IPS-20b (cell line): Measurements from ENCODE around the gene WDR89.
"Not testable (repeated sequence)": the region's sequence is repeated elsewhere in the genome, so short reads cannot be mapped to it uniquely, and the experiment has no call there.

Source experiments
- H3K27ac ChIP-seq: one replicate; pipeline ENCODE4 v1.5.1; 2013; ENCODE audit warnings: low read length
- H3K27me3 ChIP-seq: 2 replicates; pipeline ENCODE4 v1.6.1; 2013; ENCODE audit warnings: mild to moderate bottlenecking, low read length, inconsistent platforms; ENCODE audit not compliant: insufficient read depth
- H3K36me3 ChIP-seq: 2 replicates; pipeline ENCODE4 v1.6.1; 2013; ENCODE audit warnings: low read depth, mild to moderate bottlenecking, inconsistent platforms, low read length, moderate library complexity; ENCODE audit not compliant: insufficient read depth
- H3K4me1 ChIP-seq: 2 replicates; pipeline ENCODE4 v1.6.1; 2013; ENCODE audit warnings: mild to moderate bottlenecking, control low read depth, inconsistent platforms, low read length, moderate library complexity; ENCODE audit not compliant: insufficient read depth
- H3K4me3 ChIP-seq: 2 replicates; pipeline ENCODE4 v1.5.1; 2013; ENCODE audit warnings: mild to moderate bottlenecking, low read length, inconsistent platforms
- H3K9ac ChIP-seq: 2 replicates; pipeline ENCODE4 v1.6.1; 2013; ENCODE audit warnings: low read depth, mild to moderate bottlenecking, inconsistent platforms, low read length, moderate library complexity
- H3K9me3 ChIP-seq: 2 replicates; pipeline ENCODE4 v1.6.1; 2013; ENCODE audit warnings: mild to moderate bottlenecking, low read depth, low read length, inconsistent platforms; ENCODE audit not compliant: insufficient read depth

The WDR89 gene

DNA sequence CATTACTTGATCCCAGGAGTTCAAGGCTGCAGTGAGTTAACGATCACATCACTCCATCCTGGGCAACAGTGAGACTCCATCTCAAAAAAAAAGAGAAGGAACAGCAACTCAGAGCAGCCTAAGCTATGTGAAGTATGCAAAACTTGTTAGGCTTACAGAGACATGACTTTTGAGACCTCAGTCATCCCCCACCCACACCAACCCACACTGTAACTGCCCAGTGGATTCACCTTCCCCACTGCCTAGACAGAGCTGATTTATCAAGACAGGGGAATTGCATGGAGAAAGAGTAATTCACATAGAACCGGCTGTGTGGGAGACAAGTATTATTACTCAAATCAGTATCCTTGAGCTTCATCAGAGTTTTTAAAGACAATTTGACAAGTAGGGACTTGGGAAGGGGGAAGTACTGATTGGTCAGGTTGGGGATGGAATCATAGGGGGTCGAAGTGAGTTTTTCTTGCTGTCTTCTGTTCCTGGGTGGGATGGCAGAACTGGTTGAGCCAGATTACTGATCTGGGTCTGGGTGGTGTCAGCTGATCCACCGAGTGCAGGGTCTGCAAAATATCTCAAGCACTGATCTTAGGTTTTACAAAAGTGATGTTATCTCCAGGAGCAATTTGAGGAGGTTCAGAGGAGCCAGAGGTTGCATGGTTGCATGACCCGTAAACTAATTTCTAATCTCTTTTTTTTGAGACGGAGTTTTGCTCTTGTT is 6.2 kb upstream of the WDR89 start:
- Histone ChIP-seq H3K9me3 (no peaks in the 10 kb centered on the region), H3K27ac (no peak overlapping the region), H3K36me3 (no peaks in the 10 kb centered on the region), H3K4me3 (no peak overlapping the region), H3K9ac (no peak overlapping the region), H3K4me1 (no peaks in the 10 kb centered on the region; the same call in 1 of the 2 replicates), H3K27me3 (no peaks in the 10 kb centered on the region)

DNA sequence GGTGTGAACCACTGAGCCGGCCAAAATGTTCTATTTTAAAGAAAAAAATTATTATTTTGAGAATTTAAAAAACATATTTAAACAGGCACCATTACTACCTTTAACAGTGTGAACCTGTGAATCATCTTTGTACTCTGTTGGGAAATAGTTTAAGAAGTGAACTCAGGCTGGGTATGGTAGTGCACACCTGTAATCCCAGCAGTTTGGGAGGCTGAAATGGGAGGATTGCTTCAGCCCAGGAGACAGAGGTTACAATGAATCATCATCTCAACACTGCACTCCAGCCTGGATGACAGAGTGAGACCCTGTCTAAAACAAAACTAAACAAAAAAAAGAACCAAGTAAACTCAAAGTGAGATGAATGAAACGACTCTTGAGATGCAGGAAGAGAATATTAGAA is 3.1 kb upstream of the WDR89 start:
- H3K9me3 ChIP-seq = no peaks in the 10 kb centered on the region
- no peak overlapping the region for H3K27ac ChIP-seq
- H3K9ac ChIP-seq = no peak overlapping the region
- no peaks in the 10 kb centered on the region for H3K27me3 ChIP-seq
- H3K4me1 ChIP-seq = no peaks in the 10 kb centered on the region; the same call in 1 of the 2 replicates
- H3K36me3 ChIP-seq = no peaks in the 10 kb centered on the region
- no peak overlapping the region for H3K4me3 ChIP-seq

DNA sequence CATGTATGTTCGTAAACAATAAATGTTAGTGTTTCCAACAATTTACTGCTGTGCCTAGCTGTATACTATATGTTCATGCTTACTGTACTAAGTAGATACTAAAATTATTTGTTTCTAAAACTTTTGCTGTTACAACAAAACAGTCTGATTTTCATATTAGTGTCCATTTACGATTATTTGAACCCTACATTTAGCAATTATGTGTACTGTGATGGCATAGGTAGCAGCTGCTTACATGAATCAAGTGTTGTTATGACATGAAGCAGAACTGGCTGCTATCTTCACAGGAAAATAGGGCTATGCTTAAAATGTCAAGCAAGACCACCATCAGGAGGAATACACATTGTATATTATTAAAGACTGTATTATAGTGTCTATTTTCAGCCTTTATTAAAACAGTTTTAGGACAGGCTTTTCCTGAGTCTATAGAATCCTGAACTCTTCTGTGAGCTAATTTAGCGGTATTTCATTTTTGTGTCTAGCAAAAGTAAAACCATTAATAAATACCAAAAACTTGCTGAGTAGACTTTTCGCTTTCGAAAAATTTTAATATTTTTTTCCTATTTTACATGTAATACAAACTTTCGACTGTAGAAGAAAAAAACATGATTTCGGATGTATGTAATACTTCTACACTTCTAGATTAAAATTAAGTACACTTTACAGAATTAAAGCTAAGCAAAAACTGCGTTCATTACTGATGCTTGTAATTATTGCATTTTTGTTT is 1.1 kb upstream of the WDR89 start:
- Histone ChIP-seq H3K9ac (peak overlapping the region; percentile 85; the same call in 1 of the 2 replicates), H3K4me1 (no peaks in the 10 kb centered on the region; the same call in 1 of the 2 replicates), H3K27me3 (no peaks in the 10 kb centered on the region), H3K4me3 (peak overlapping the region; percentile 81), H3K36me3 (peaks cover 11% of the 10 kb centered on the region; the same call in 1 of the 2 replicates), H3K27ac (no peak overlapping the region), H3K9me3 (no peaks in the 10 kb centered on the region)

DNA sequence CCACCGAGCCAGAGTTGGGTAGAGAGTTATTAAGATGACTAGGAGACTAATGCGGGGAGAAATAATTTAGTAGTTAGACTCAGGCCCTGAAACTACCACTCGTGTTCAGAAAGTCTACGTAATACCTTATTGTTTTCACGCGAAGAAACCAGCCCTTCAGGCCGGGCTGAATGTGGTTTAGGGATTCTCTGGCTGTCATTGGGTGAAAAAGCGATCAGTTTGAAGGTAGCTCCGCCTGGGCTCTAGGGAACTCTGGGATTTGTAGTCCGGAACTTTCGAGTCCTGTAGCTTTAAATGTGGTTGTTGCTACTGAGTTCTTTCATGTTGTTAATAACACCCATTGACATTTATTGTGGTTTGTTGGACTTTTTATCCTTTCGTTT is 549 bp upstream of the WDR89 start:
- no peaks in the 10 kb centered on the region for H3K9me3 ChIP-seq
- peak overlapping the region; percentile 85 for H3K9ac ChIP-seq
- no peaks in the 10 kb centered on the region for H3K27me3 ChIP-seq
- H3K27ac ChIP-seq = peak overlapping the region; percentile 91
- peak overlapping the region; percentile 81 for H3K4me3 ChIP-seq
- no peaks in the 10 kb centered on the region for H3K4me1 ChIP-seq
- H3K36me3 ChIP-seq = peaks cover 11% of the 10 kb centered on the region; the same call in 1 of the 2 replicates

DNA sequence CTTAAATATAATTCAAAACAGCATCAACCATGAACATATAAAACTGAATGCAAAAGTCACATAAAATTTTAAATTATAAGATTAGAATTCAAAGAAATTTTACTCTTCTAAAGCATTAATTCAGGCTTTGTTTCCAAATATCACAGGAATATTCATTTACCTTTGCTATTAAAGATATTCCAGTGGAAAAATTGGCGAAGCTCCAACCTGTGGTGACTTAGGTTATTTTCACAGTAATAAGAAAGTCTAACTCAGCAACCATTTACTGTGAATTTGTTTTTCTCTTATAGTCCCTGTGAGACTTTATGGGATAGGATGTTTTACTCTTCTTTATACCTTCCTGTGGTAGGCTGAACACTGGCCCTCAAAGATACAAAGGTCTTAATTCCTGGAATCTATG is 3.2 kb downstream of the WDR89 start:
- no peak overlapping the region for H3K4me3 ChIP-seq
- no peak overlapping the region for H3K27ac ChIP-seq
- H3K9me3 ChIP-seq = no peaks in the 10 kb centered on the region; the same call in 1 of the 2 replicates
- H3K36me3 ChIP-seq = peaks cover 11% of the 10 kb centered on the region; the same call in 1 of the 2 replicates
- H3K4me1 ChIP-seq = no peaks in the 10 kb centered on the region
- H3K27me3 ChIP-seq = no peaks in the 10 kb centered on the region
- no peak overlapping the region for H3K9ac ChIP-seq

DNA sequence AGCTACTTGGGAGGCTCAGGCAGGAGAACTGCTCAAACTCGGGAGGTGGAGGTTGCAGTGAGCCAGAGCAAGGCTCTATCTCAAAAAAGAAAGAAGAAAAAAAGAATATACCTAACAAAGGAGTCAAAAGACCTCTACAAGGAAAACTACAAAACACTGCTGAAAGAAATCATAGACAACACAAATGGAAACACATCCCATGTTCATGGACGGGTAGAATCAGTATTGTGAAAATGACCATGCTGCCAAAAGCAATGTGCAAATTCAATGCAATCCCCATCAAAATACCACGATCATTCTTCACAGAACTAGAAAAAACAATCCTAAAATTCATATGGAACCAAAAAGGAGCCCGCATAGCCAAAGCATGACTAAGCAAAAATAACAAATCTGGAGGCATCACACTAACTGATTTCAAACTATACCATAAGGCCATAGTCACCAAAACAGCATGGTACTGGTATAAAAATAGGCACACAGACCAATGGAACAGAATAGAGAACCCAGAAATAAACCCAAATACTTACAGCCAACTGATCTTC is 5.5 kb downstream of the WDR89 start:
- H3K27ac ChIP-seq, H3K27me3 ChIP-seq, H3K4me1 ChIP-seq, H3K4me3 ChIP-seq, H3K9me3 ChIP-seq, H3K9ac ChIP-seq: not testable (repeated sequence)
- H3K36me3 ChIP-seq = peaks cover 11% of the 10 kb centered on the region; the same call in 1 of the 2 replicates

DNA sequence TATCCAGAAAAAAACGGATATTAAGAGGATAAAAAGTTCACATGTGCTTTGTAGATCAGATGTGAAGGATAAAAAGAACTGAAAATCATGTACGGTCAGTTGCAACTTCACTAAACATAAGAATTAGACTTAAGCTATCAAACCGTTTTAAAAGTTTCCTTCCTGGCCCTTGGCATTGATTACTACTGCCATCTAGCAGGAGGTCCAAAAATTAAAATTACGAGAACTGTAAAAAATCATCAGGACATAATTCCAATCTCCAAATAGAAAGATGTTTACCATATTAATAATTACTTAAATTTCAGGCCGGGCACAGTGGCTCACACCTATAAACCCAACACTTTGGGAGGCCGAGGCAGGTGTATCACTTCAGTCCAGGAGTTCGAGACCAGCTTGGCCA is 7.9 kb downstream of the WDR89 start:
- H3K36me3 ChIP-seq = peaks cover 10% of the 10 kb centered on the region
- H3K27ac ChIP-seq = no peak overlapping the region
- no peaks in the 10 kb centered on the region; the same call in 1 of the 2 replicates for H3K9me3 ChIP-seq
- no peaks in the 10 kb centered on the region for H3K4me1 ChIP-seq
- no peak overlapping the region for H3K4me3 ChIP-seq
- H3K27me3 ChIP-seq = no peaks in the 10 kb centered on the region
- H3K9ac ChIP-seq = no peak overlapping the region

DNA sequence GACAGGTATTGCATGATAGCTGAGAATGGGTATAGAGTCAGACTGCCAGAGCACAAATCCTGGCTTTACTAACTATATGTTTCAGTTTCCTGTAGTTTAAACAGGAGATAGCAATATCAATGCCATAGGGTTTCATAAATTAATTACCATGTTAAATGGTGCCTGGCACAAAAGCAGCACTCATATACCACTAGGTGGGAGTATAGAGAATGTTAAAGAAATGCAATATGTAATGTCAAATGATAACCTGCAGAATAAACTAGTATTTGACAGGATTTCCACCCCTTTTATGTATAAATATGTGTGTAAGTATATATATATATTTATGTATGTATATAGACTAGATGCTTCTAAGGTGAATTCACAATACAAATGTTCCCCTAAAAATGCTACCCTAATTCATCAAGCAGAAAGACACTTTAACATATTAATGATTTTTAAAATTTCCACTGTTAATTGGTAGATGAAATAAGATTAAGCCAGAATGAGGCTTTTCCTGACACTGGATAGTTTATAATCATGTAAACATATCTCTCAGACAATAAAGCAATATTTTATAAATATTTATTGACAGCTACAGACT is 8.6 kb downstream of the WDR89 start:
- Histone ChIP-seq H3K36me3 (peaks cover 7% of the 10 kb centered on the region), H3K9me3 (no peaks in the 10 kb centered on the region; the same call in 1 of the 2 replicates), H3K27me3 (no peaks in the 10 kb centered on the region)

DNA sequence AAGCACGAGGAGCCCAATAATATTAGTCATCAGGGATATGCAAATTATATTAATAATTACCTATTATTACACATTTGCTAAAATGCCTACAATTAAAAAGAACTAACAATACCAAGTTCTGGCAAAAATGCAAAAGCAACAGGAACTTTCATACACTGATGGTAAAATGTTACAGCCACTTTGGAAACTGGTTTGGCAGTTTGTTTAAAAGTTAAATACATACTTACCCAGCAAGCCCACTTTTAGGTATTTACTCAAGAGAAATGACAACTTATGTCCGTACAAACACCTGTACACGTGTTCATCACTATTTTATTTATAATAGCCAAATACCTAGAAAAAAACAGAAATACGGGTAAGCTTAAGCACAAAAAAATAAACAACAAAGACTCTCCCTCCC is 17.0 kb downstream of the WDR89 start:
- H3K4me1 ChIP-seq = no peaks in the 10 kb centered on the region
- H3K27me3 ChIP-seq = no peaks in the 10 kb centered on the region
- no peak overlapping the region for H3K9ac ChIP-seq
- peaks cover 35% of the 10 kb centered on the region for H3K36me3 ChIP-seq
- H3K9me3 ChIP-seq = no peaks in the 10 kb centered on the region
- H3K4me3 ChIP-seq = no peak overlapping the region
- H3K27ac ChIP-seq = no peak overlapping the region

More for the DNA sequence above, 8.6 kb downstream of the WDR89 start:
- H3K27ac ChIP-seq = no peak overlapping the region
- no peak overlapping the region for H3K4me3 ChIP-seq
- no peaks in the 10 kb centered on the region for H3K4me1 ChIP-seq
- no peak overlapping the region for H3K9ac ChIP-seq

DNA sequence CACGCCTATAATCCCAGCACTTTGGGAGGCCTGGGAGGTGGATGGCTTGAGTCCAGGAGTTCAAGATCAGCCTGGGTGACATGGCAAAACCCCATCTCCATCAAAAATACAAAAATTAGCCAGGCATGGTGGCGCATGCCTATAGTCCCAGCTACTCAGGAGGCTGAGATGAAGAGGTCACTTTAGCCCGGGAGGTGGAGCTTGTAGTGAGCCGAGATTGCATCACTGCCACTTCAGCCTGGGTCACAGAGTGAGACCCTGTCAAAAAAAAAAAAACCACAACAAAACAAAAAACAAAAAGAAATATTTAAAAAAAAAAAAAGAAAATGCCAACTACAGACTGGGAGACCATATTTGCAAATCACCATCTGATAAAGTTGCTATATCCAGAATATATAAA is 17.5 kb downstream of the WDR89 start:
- Histone ChIP-seq H3K9me3 (no peaks in the 10 kb centered on the region), H3K4me1 (no peaks in the 10 kb centered on the region), H3K4me3 (no peak overlapping the region), H3K27ac (no peak overlapping the region), H3K9ac (no peak overlapping the region), H3K27me3 (no peaks in the 10 kb centered on the region), H3K36me3 (peaks cover 32% of the 10 kb centered on the region)

DNA sequence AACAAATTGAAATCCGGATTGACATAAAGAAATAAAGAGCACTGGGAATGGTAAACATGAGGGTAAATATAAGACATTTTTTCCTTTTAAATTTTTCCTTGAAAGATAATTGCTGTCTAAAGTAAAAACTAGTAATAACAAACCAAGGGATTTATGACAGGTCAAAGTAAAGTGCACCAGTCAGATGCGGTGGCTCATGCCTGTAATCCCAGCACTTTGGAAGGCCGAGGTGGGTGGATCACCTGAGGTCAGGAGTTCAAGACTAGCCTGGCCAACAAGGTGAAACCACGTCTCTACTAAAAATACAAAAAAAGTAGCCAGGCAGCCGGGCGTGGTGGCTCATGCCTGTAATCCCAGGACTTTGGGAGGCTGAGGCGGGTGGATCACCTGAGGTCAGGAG is 19.7 kb downstream of the WDR89 start:
- H3K27me3 ChIP-seq, H3K9me3 ChIP-seq, H3K9ac ChIP-seq, H3K4me3 ChIP-seq, H3K27ac ChIP-seq, H3K4me1 ChIP-seq: not testable (repeated sequence)
- peaks cover 43% of the 10 kb centered on the region for H3K36me3 ChIP-seq
